Neutrophil (primary cell): ENCODE measurements around the gene LIN52.

Experiments
- H3K27ac ChIP-seq: fragments of 200-600 bp; sonication (generic); 2 replicates; pipeline ENCODE4 v1.5.1; 2016; ENCODE audit warnings: mild to moderate bottlenecking, moderate library complexity
- H3K27me3 ChIP-seq: fragments of 200-600 bp; sonication (generic); 2 replicates; pipeline ENCODE4 v1.6.0; 2016; ENCODE audit warnings: mild to moderate bottlenecking
- H3K36me3 ChIP-seq: fragments of 200-600 bp; sonication (generic); 2 replicates; pipeline ENCODE4 v1.5.1; 2017
- H3K4me1 ChIP-seq, 2 experiments: fragments of 200-600 bp in 1 of 2; sonication (generic) in 1 of 2; 1 replicate in 1 of 2; 2 replicates in 1 of 2; pipeline versions ENCODE4 v1.5.1 to v1.6.1; 2013 to 2016; ENCODE audit warnings: low read depth in 1 of 2, low read length in 1 of 2, mild to moderate bottlenecking in 1 of 2, moderate library complexity in 1 of 2; ENCODE audit not compliant: control insufficient read depth in 1 of 2, insufficient read depth in 1 of 2
- H3K4me3 ChIP-seq, 2 experiments: fragments of 200-600 bp in 1 of 2; sonication (generic) in 1 of 2; 1 replicate in 1 of 2; 2 replicates in 1 of 2; pipeline ENCODE4 v1.5.1; 2013 to 2016; ENCODE audit warnings: low read depth in 1 of 2, low read length in 1 of 2, mild to moderate bottlenecking in 1 of 2, moderate library complexity in 1 of 2
- H3K9me3 ChIP-seq: fragments of 200-600 bp; sonication (generic); 2 replicates; pipeline ENCODE4 v1.5.1; 2016
- CTCF ChIP-seq: fragments of 200-600 bp; sonication (generic); IDR thresholded peaks from 2 replicates; pipeline ENCODE4 v1.5.1; 2016; ENCODE audit warnings: antibody characterized with exemption

Gene LIN52

GRCh38 chr14:74169906-74170305, 85.2 kb downstream of the LIN52 start:
- Histone ChIP-seq H3K27me3 (no peaks in the 10 kb centered on the region), H3K36me3 (no peaks in the 10 kb centered on the region), H3K27ac (no peak overlapping the region), H3K9me3 (no peaks in the 10 kb centered on the region), H3K4me1 (peaks cover 0 to 7% of the 10 kb centered on the region in 2 experiments), H3K4me3 (no peak overlapping the region)
- TF ChIP-seq CTCF: no peak

- peak overlapping the region; percentile 63 for H3K27ac ChIP-seq
- H3K4me3 ChIP-seq: no peak overlapping the region
- H3K27me3 ChIP-seq: no peaks in the 10 kb centered on the region
- no peak for TF ChIP-seq CTCF
- peaks cover 18 to 28% of the 10 kb centered on the region in 2 experiments for H3K4me1 ChIP-seq
- H3K36me3 ChIP-seq: no peaks in the 10 kb centered on the region
- no peaks in the 10 kb centered on the region for H3K9me3 ChIP-seq
Observed at GRCh38 chr14:74176400-74176793, 91.6 kb downstream of the LIN52 start.

- no peak for TF ChIP-seq CTCF
- Histone ChIP-seq H3K27me3 (no peaks in the 10 kb centered on the region), H3K4me1 (peaks cover 18 to 22% of the 10 kb centered on the region in 2 experiments), H3K4me3 (no peak overlapping the region), H3K27ac (no peak overlapping the region), H3K9me3 (no peaks in the 10 kb centered on the region), H3K36me3 (no peaks in the 10 kb centered on the region)
Observed at GRCh38 chr14:74179856-74180255, 95.1 kb downstream of the LIN52 start.

DNA sequence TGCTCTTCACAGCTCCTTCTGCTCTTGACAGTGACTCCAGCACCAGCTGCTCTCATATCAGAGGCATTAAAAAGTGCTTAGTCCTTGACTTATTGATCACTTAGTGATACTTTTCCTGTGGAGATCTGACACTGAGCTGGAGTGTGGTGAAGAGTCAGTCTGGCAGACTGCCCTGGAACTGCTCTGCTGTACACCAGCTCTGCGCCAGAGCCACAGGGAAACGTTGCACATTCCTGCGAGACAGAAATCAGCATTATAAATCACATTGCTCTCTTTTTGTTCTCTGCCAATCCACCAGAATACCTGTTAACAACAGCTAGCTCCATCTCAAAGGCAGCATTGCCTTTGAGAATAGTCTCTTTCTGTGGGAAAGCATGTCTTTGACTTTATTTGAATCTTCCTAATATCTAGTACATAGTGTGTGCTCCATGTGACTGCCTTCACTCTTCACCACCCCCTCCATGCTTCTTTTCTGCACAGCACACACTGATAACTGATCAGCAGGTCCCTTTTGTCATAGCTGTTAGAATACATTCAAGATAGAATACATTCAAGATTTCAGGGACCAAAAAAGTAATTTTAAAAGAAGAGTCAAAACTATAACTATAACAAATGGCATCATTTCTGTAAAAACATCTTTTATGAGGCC, 106.3 kb downstream of the LIN52 start:
- no peaks in the 10 kb centered on the region for H3K4me1 ChIP-seq
- peaks cover 5% of the 10 kb centered on the region for H3K36me3 ChIP-seq
- no peak overlapping the region for H3K27ac ChIP-seq
- TF ChIP-seq CTCF: no peak
- H3K9me3 ChIP-seq: no peaks in the 10 kb centered on the region
- H3K4me3 ChIP-seq: no peak overlapping the region
- H3K27me3 ChIP-seq: no peaks in the 10 kb centered on the region

- TF ChIP-seq CTCF: no peak
- H3K27me3 ChIP-seq: no peaks in the 10 kb centered on the region
Observed at GRCh38 chr14:74194506-74195274, 109.9 kb downstream of the LIN52 start.

More at GRCh38 chr14:74194506-74195274, 109.9 kb downstream of the LIN52 start:
- Histone ChIP-seq H3K4me1 (no peaks in the 10 kb centered on the region), H3K9me3 (no peaks in the 10 kb centered on the region), H3K27ac (no peak overlapping the region), H3K4me3 (no peak overlapping the region), H3K36me3 (peaks cover 15% of the 10 kb centered on the region)
